K562 (cell line): ENCODE data around the gene ARFGAP3. TPM values are rescaled to one million over a fixed set of nuclear protein-coding genes. Genes with fewer than 3 reads are reported as not detected.

Experiments used
- ARHGAP35 ChIP-seq: fragments of 450-650 bp; IDR thresholded peaks from 2 replicates; pipeline ENCODE4 v1.6.1; 2018; ENCODE audit not compliant: partially characterized antibody
- ASH1L ChIP-seq: fragments of 450-650 bp; IDR thresholded peaks from 2 replicates; pipeline ENCODE4 v1.6.1; 2018; ENCODE audit warnings: borderline replicate concordance, mild to moderate bottlenecking, low read depth; ENCODE audit not compliant: partially characterized antibody
- BCOR ChIP-seq: fragments of 450-650 bp; IDR thresholded peaks from 2 replicates; pipeline ENCODE4 v1.6.1; 2016
- BHLHE40 ChIP-seq: IDR thresholded peaks from 2 replicates; pipeline ENCODE4 v1.6.1; 2011; ENCODE audit warnings: low read length, improper control_type of control experiment
- CBX2 ChIP-seq: fragments of 200-600 bp; sonication (generic); IDR thresholded peaks from one replicate; pipeline ENCODE4 v1.6.1; 2012; ENCODE audit warnings: mild to moderate bottlenecking, low read length, inconsistent platforms; ENCODE audit not compliant: insufficient read depth, poor library complexity, severe bottlenecking
- EHMT2 ChIP-seq: fragments of 450-650 bp; IDR thresholded peaks from 2 replicates; pipeline ENCODE4 v1.6.1; 2018; ENCODE audit warnings: antibody characterized with exemption
- ELF1 ChIP-seq: fragments of 200-800 bp; sonication (Bioruptor generic); IDR thresholded peaks from 2 replicates; pipeline ENCODE4 v1.6.1; 2016; ENCODE audit warnings: missing genetic modification characterization, missing compliant biosample characterization
- HEY1 ChIP-seq: fragments of 250-450 bp; sonication (Bioruptor Pico); IDR thresholded peaks from 2 replicates; pipeline ENCODE4 v1.5.0; 2020; ENCODE audit warnings: mild to moderate bottlenecking, moderate library complexity, borderline replicate concordance
- JUN ChIP-seq, 2 experiments: sonication (generic) in 1 of 2; formaldehyde crosslinking in 1 of 2; IDR thresholded peaks; 2 replicates each; pipeline versions ENCODE4 v1.6.1 to v1.8.0; 2012 to 2022; ENCODE audit warnings: borderline replicate concordance in 2 of 2, mild to moderate bottlenecking in 2 of 2, improper control_type of control experiment in 1 of 2, low read depth in 1 of 2, low read length in 1 of 2, missing genetic modification reagents in 1 of 2
- KAT2B ChIP-seq: IDR thresholded peaks from one replicate; pipeline ENCODE4 v1.6.1; 2012; ENCODE audit warnings: low read depth, mild to moderate bottlenecking, control low read depth, inconsistent platforms, low read length, moderate library complexity
- KLF10 ChIP-seq: fragments of 250-450 bp; sonication (Bioruptor Pico); IDR thresholded peaks from 2 replicates; pipeline ENCODE4 v1.6.1; 2021; ENCODE audit warnings: matching md5 sums
- NEUROD1 ChIP-seq: fragments of 150-350 bp; IDR thresholded peaks from 2 replicates; pipeline ENCODE4 v1.6.1; 2014; ENCODE audit warnings: borderline replicate concordance, low read length, low read depth; ENCODE audit not compliant: partially characterized antibody
- NR2F6 ChIP-seq: fragments of 450-650 bp; formaldehyde crosslinking; IDR thresholded peaks from 2 replicates; pipeline ENCODE4 v1.4.0; 2020; ENCODE audit warnings: mild to moderate bottlenecking
- RAD21 ChIP-seq, 2 experiments: fragments of 250-450 bp in 1 of 2; fragments of 450-650 bp in 1 of 2; sonication (Bioruptor Pico) in 1 of 2; formaldehyde crosslinking in 1 of 2; IDR thresholded peaks in 1 of 2; conservative IDR thresholded peaks in 1 of 2; 2 replicates each; pipeline versions ENCODE4 v1.4.0 to v1.8.0; 2020 to 2022; ENCODE audit warnings: mild to moderate bottlenecking in 2 of 2, moderate library complexity in 1 of 2
- RCOR1 ChIP-seq, 2 experiments: IDR thresholded peaks; 2 replicates each; pipeline ENCODE4 v1.6.1; 2012; ENCODE audit warnings: low read depth in 2 of 2, low read length in 2 of 2, borderline replicate concordance in 1 of 2, improper control_type of control experiment in 1 of 2
- THRAP3 ChIP-seq: fragments of 450-650 bp; IDR thresholded peaks from 2 replicates; pipeline ENCODE4 v1.6.1; 2016; ENCODE audit warnings: mild to moderate bottlenecking, inconsistent platforms, borderline replicate concordance
- ZNF41 ChIP-seq: fragments of 250-450 bp; sonication (Bioruptor Pico); conservative IDR thresholded peaks from 2 replicates; pipeline ENCODE4 v1.4.0; 2020; ENCODE audit warnings: mild to moderate bottlenecking
- ZSCAN29 ChIP-seq: fragments of 450-650 bp; IDR thresholded peaks from 2 replicates; pipeline ENCODE4 v1.6.1; 2017
- polyA plus RNA-seq, 8 experiments: library from polyadenylated mRNA; depleted of rRNA in 4 of 8; stranded (reverse) in 5 of 8; unstranded in 3 of 8; fragments of >200 nt; fragmentation: Nextera tagmentation in 2 of 8; fragmentation: Illumina TruSeq in 1 of 8; extraction: Ambion mirVana in 2 of 8; extraction: Trizol in 1 of 8; gene quantifications; 2 replicates each; pipeline versions ENCODE4 v1.2.1 to v1.2.3, GENCODE V29; 2011 to 2014; ENCODE audit warnings: inconsistent platforms in 1 of 8, missing spikeins in 1 of 8
- total RNA-seq, 7 experiments: library from RNA; depleted of rRNA in 6 of 7; stranded (reverse); fragments of >200 nt in 6 of 7; fragmentation: Illumina TruSeq in 2 of 7; extraction: Trizol in 2 of 7; gene quantifications; 2 replicates each; pipeline versions ENCODE4 v1.2.1 to v1.2.3, GENCODE V29; 2011 to 2021; ENCODE audit warnings: low replicate concordance in 1 of 7
- TF ChIP-seq, protein P1 (sequence below): sonication (generic); formaldehyde crosslinking; IDR thresholded peaks from 2 replicates; pipeline ENCODE4 v1.8.0; 2022; ENCODE audit warnings: mild to moderate bottlenecking, missing genetic modification reagents
- TF ChIP-seq, protein P2 (sequence below): fragments of 450-650 bp; IDR thresholded peaks from 2 replicates; pipeline ENCODE4 v1.6.1; 2018; ENCODE audit warnings: mild to moderate bottlenecking, low read depth; ENCODE audit not compliant: partially characterized antibody
- TF ChIP-seq, protein P3 (sequence below), 2 experiments: IDR thresholded peaks in 1 of 2; conservative IDR thresholded peaks in 1 of 2; 2 replicates each; pipeline ENCODE4 v1.6.1; 2016; ENCODE audit warnings: low read depth in 2 of 2, mild to moderate bottlenecking in 1 of 2, missing compliant biosample characterization in 1 of 2, missing genetic modification characterization in 1 of 2, moderate library complexity in 1 of 2
- TF ChIP-seq, protein P4 (sequence below), 2 experiments: fragments of 450-650 bp in 1 of 2; sonication (generic) in 1 of 2; formaldehyde crosslinking in 1 of 2; IDR thresholded peaks in 1 of 2; conservative IDR thresholded peaks in 1 of 2; 2 replicates each; pipeline versions ENCODE4 v1.6.1 to v1.8.1; 2016 to 2023; ENCODE audit warnings: mild to moderate bottlenecking in 2 of 2, moderate library complexity in 2 of 2, inconsistent platforms in 1 of 2, missing genetic modification reagents in 1 of 2

The ARFGAP3 gene
- total and polyA plus RNA-seq, 9 of the 15 experiments (the other 6 are each of a cell fraction or from before 2014, with no cell fraction given), result 14.2 to 31.9 (median 22.7) TPM

DNA sequence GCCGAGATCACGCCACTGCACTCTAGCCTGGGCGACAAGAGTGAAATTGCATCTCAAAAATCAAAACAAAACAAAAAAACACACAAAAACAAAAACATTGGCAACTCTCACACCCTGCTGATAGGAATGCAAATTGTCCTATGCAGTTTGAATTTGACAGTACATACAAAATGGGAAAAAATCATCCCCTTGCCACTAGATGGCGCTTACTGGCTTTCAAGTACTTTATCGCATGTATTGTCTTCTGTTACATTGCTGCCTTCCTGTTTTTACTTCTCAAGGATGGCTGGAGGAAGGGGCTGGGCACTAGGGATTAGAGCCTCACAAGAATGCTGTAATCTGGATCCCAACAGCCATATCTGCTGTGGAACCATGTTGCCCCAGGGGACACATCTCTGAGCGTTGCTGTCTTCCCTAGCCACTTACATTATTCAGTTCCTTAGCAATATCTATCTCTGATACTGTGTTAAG lies 77.0 kb downstream of the ARFGAP3 start (continued):
- TF ChIP-seq ASH1L (no peak), ZNF41 (CRISPR knock-in tag) (no peak), ELF1 (tag) (no peak), RAD21 (CRISPR knock-in tag; conservative IDR thresholded peaks at IDR 0.05 in 1 of 2, IDR thresholded peaks at IDR 0.05 in 1 of 2) (peak; percentile 40 to 82; a peak in 3 of 4 replicates), KAT2B (no peak), NEUROD1 (no peak), EHMT2 (no peak), BCOR (peak; percentile 19; the same call in 1 of the 2 replicates), BHLHE40 (no peak), KLF10 (no peak), NR2F6 (CRISPR knock-in tag) (no peak), ARHGAP35 (no peak), ZSCAN29 (no peak), CBX2 (no peak), RCOR1 (IDR thresholded peaks at IDR 0.05; ENCODE audit: borderline replicate concordance in 1 of 2, low read depth in 2 of 2, low read length in 2 of 2) (no peak), JUN (IDR thresholded peaks at IDR 0.05; ENCODE audit: borderline replicate concordance, low read depth, low read length) (no peak), JUN (CRISPR knock-in tag; IDR thresholded peaks at IDR 0.05; ENCODE audit: borderline replicate concordance) (no peak), HEY1 (CRISPR knock-in tag) (no peak), THRAP3 (no peak)
- TF ChIP-seq, protein P1, sequence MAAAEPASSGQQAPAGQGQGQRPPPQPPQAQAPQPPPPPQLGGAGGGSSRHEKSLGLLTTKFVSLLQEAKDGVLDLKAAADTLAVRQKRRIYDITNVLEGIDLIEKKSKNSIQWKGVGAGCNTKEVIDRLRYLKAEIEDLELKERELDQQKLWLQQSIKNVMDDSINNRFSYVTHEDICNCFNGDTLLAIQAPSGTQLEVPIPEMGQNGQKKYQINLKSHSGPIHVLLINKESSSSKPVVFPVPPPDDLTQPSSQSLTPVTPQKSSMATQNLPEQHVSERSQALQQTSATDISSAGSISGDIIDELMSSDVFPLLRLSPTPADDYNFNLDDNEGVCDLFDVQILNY, result no peak
- TF ChIP-seq, protein P2, sequence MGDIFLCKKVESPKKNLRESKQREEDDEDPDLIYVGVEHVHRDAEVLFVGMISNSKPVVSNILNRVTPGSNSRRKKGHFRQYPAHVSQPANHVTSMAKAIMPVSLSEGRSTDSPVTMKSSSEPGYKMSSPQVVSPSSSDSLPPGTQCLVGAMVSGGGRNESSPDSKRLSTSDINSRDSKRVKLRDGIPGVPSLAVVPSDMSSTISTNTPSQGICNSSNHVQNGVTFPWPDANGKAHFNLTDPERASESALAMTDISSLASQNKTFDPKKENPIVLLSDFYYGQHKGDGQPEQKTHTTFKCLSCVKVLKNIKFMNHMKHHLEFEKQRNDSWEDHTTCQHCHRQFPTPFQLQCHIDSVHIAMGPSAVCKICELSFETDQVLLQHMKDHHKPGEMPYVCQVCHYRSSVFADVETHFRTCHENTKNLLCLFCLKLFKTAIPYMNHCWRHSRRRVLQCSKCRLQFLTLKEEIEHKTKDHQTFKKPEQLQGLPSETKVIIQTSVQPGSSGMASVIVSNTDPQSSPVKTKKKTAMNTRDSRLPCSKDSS, result no peak
- TF ChIP-seq, protein P3, sequence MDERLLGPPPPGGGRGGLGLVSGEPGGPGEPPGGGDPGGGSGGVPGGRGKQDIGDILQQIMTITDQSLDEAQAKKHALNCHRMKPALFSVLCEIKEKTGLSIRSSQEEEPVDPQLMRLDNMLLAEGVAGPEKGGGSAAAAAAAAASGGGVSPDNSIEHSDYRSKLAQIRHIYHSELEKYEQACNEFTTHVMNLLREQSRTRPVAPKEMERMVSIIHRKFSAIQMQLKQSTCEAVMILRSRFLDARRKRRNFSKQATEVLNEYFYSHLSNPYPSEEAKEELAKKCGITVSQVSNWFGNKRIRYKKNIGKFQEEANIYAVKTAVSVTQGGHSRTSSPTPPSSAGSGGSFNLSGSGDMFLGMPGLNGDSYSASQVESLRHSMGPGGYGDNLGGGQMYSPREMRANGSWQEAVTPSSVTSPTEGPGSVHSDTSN (CRISPR knock-in tag; IDR thresholded peaks at IDR 0.05; ENCODE audit: low read depth), result no peak
- TF ChIP-seq, protein P3 (tag; conservative IDR thresholded peaks at IDR 0.05; ENCODE audit: low read depth), result no peak
- TF ChIP-seq, protein P4, sequence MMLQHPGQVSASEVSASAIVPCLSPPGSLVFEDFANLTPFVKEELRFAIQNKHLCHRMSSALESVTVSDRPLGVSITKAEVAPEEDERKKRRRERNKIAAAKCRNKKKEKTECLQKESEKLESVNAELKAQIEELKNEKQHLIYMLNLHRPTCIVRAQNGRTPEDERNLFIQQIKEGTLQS (IDR thresholded peaks at IDR 0.05), result no peak
- TF ChIP-seq, protein P4 (CRISPR knock-in tag; conservative IDR thresholded peaks at IDR 0.05), result no peak
